Measurements from ENCODE around the gene MED27.

MED27 gene

DNA sequence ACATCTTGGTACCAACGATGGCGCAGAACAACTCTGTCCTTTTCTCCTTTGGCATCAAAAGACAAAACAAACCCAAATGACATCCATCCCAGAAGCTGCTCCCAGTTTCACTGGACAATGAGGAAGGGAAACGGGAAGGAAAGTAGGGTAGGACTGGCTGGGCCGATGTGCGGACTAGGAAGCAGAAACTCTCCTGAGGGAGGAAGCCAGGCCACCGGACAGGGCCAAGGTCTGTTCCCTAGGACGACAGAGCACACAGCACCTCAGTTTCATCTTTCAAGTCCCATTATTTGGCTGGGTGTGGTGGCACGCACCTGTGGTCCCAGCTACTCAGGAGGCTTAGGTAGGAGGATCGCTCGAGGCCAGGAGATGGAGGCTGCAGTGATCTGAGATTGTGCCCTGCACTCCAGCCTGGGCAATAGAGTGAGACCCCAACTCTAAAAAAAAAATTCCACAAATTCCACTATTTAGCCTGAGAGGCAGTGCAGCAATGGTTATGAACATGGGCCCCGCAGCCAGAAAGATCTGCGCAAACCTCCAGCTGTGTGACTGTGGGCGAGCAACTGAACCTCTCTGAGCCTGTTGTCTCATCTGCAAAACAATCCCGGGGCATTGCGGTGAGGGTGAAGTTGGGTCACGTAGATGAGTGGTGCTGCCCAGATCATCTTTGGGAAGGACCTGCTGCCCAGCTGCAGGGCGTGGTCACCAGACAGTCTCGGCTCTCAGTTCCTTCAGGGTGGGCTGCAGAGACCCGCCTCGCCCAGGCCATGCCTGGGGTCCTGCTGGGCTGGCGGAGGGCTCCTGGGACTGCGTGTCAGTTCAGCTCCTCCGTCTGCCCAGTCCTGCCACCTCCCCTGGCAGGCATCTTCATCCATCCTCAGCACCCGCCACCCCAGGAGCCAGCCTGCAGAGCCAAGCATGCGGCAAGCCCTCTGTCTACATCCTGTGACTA lies 238.6 kb downstream of the MED27 start:
- TF ChIP-seq CTCF (IDR thresholded peaks at IDR 0.05; ENCODE audit: borderline replicate concordance, control extremely low read depth, extremely low read depth, insufficient read depth, missing control alignments), result no peak
- in situ Hi-C loops (cut with MboI; ENCODE audit: low sequenced_read_pairs, unreplicated experiment), result no loop called here

DNA sequence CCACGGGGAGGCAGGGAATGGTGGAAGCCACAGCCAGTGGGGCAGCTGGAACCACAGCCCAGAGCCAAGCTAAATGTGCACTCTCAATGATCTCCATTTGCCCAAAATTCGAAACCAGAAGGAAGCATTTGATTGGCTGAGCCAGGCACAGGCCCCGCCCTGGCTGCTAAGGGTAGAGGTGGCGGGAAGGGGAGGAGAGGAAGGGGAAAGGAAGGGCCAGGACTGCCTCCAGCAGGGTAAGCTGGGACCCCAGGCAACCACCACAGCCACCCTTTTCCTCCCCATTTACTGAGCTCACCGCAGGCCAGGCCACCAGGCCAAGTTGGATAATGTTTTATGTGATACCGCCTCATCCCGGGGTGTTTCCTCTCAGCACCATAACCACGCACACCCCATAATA lies 239.4 kb downstream of the MED27 start:
- no peak for TF ChIP-seq CTCF (IDR thresholded peaks at IDR 0.05; ENCODE audit: borderline replicate concordance, control extremely low read depth, extremely low read depth, insufficient read depth, missing control alignments)
- in situ Hi-C loops (cut with MboI; ENCODE audit: low sequenced_read_pairs, unreplicated experiment), result no loop called here

More for the DNA sequence above, 238.6 kb downstream of the MED27 start:
- no peak for DNase-seq (ENCODE audit: low spot score)

GRCh38 chr9:131839281-131840084 lies 240.2 kb downstream of the MED27 start:
- no peak for DNase-seq (ENCODE audit: low spot score)
- no peak for TF ChIP-seq CTCF (IDR thresholded peaks at IDR 0.05; ENCODE audit: borderline replicate concordance, control extremely low read depth, extremely low read depth, insufficient read depth, missing control alignments)
- in situ Hi-C loops (cut with MboI; ENCODE audit: low sequenced_read_pairs, unreplicated experiment), result no loop called here

More for the DNA sequence above, 239.4 kb downstream of the MED27 start:
- no peak for DNase-seq (ENCODE audit: low spot score)

DNA sequence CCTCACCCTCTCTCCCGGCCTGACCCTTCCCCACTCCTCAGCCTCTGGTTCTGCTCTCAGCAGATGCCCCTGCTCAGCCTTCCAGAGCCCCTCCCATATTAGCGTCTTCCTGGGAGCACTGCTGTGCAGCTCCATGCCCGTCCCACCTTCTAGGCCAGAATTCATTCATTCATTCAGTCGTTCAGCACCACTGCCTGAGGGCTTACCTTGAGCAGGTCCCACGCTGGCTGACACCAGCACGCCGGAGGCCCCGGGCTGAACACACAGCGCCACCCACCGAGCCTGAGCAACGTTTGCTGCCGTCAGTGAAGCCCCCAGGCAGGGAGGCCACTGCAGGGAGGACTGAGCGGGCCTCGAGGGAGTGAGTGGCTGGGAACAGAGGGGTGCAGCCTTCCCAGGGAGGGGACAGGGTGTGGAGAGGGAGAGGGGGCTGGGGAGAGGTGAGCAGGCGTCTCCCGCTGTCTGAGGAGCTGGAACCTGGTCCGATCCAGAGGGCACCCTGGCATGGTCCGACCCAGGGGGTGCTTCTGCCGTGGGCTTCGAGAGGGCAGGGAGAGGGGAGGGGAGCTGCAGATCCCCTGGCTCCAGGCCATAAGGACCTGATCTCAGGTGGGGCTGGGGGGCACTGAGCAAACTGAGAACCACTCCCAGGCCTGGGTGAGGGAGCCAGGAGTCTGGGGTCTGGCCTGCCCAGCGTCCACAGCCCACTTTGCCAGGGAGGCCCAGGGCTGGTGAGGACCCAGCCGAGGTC lies 241.0 kb downstream of the MED27 start:
- TF ChIP-seq CTCF (IDR thresholded peaks at IDR 0.05; ENCODE audit: borderline replicate concordance, control extremely low read depth, extremely low read depth, insufficient read depth, missing control alignments), result no peak
- in situ Hi-C loops (cut with MboI; ENCODE audit: low sequenced_read_pairs, unreplicated experiment), result no loop called here
- no peak for DNase-seq (ENCODE audit: low spot score)

DNA sequence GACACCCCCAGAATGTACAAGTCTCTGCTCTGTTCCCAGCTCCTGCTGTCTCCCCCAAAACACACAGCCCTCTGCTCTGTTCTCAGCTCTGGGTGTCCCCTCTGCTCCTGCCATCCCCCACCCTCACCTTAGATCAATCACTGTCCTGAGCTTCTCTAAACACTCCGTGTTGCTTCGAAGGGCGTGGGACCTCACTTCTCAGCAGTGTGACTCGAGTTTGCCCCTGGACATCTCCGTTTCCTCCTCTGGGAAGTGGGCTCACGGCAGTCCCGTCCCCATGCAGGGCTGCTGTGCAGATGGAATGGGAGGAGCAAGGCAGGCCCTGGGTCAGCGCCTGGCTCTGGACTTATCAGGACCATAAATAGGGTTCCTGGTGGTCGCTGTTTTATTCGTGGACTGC lies 241.8 kb downstream of the MED27 start:
- in situ Hi-C loops (cut with MboI; ENCODE audit: low sequenced_read_pairs, unreplicated experiment), result no loop called here
- DNase-seq (ENCODE audit: low spot score), result no peak

More for the DNA sequence above, 241.8 kb downstream of the MED27 start:
- no peak for TF ChIP-seq CTCF (IDR thresholded peaks at IDR 0.05; ENCODE audit: borderline replicate concordance, control extremely low read depth, extremely low read depth, insufficient read depth, missing control alignments)
